ENCODE data around the gene ANP32A. TPM values are rescaled to one million over a fixed set of nuclear protein-coding genes. Genes with fewer than 3 reads are reported as not detected.

The ANP32A gene
- total and polyA plus RNA-seq, 9 of the 15 experiments (the other 6 are each of a cell fraction or from before 2014, with no cell fraction given) = 13.2 to 656 (median 210) TPM

- H3K9me1 ChIP-seq (ENCODE audit: control insufficient read depth, insufficient read depth, low read length) = no peaks in the 10 kb centered on the region
- peak; percentile 19 for FAIRE-seq
- H3K9ac ChIP-seq (ENCODE audit: insufficient read depth in 1 of 2, low read depth in 2 of 2, low read length in 2 of 2) = no peak overlapping the region
- in situ Hi-C loops (cut with MboI) (no loop called here), intact Hi-C loops (cut with micrococcal nuclease) (no loop called here)
- 72% methylated on average over 5 of the region's 5 CpGs for WGBS (ENCODE audit: insufficient coverage, low coverage, missing lambda C conversion rate)
- no peak overlapping the region for H2AFZ ChIP-seq (ENCODE audit: low read depth, low read length)
- ATAC-seq = no peak
- H3K79me2 ChIP-seq (ENCODE audit: control insufficient read depth, insufficient read depth, low read length) = peaks cover 34% of the 10 kb centered on the region
- no peak overlapping the region for H3K27ac ChIP-seq (ENCODE audit: extremely low read depth, low read depth, low read length)
- H3K36me3 ChIP-seq (ENCODE audit: control insufficient read depth, insufficient read depth, low read length) = peaks cover 95% of the 10 kb centered on the region
- H3K27me3 ChIP-seq (ENCODE audit: control insufficient read depth in 2 of 2, insufficient read depth in 2 of 2, low read length in 2 of 2) = no peaks in the 10 kb centered on the region
- no peak for DNase-seq (ENCODE audit: extremely low read depth in 1 of 4, low spot score in 3 of 4)
- CTCF ChIA-PET (ENCODE audit: low intra/inter-chr PET ratio) = no interaction called here
- POLR2A ChIA-PET = interaction anchor here (0.7 to 1.1 kb wide), 2 partner anchors 8 to 12 kb away, joined by 3 read pairs; no protein-coding TSS in a partner anchor
- no peaks in the 10 kb centered on the region for H3K9me3 ChIP-seq (replicated peaks; ENCODE audit: control insufficient read depth, insufficient read depth, low read depth, low read length)
- H3K4me2 ChIP-seq (ENCODE audit: insufficient read depth, low read length) = no peak overlapping the region
- BruUV-seq (replicated peaks) = no TSS peak
- no peak overlapping the region for H3K4me3 ChIP-seq
- peaks cover 0 to 3% of the 10 kb centered on the region in 2 experiments; a peak in 1 of 5 replicates for H3K4me1 ChIP-seq (replicated peaks in 1 of 2; ENCODE audit: control insufficient read depth in 2 of 2, insufficient read depth in 2 of 2, low read length in 2 of 2)
- H4K20me1 ChIP-seq (replicated peaks; ENCODE audit: control insufficient read depth, insufficient read depth, low read length) = peaks cover 17% of the 10 kb centered on the region
- TF ChIP-seq ZNF740 (CRISPR knock-in tag; IDR thresholded peaks at IDR 0.05) (no peak), ZNF740 (tag; IDR thresholded peaks at IDR 0.05) (no peak), ZNF395 (CRISPR knock-in tag; IDR thresholded peaks at IDR 0.05) (no peak), ZNF121 (CRISPR knock-in tag; conservative IDR thresholded peaks at IDR 0.05) (no peak), THRA (IDR thresholded peaks at IDR 0.05) (no peak), RUNX1 (IDR thresholded peaks at IDR 0.05; ENCODE audit: low read depth) (no peak), ILK (tag; IDR thresholded peaks at IDR 0.05; ENCODE audit: borderline replicate concordance, low read depth) (no peak), PATZ1 (CRISPR knock-in tag; IDR thresholded peaks at IDR 0.05; ENCODE audit: borderline replicate concordance) (no peak), UBTF (IDR thresholded peaks at IDR 0.05; ENCODE audit: borderline replicate concordance in 1 of 2, low read depth in 2 of 2, low read length in 2 of 2) (no peak), NFIX (CRISPR knock-in tag; IDR thresholded peaks at IDR 0.05; ENCODE audit: low read depth) (no peak), PRMT5 (CRISPR knock-in tag; IDR thresholded peaks at IDR 0.05) (no peak), JUNB (CRISPR knock-in tag; conservative IDR thresholded peaks at IDR 0.05) (no peak)
These were observed 35.2 kb downstream of the ANP32A start for GRCh38 chr15:68785541-68785940.

Data from K562 (cell line).